ENCODE results near the gene PIGO. TPM values are rescaled to one million over a fixed set of nuclear protein-coding genes. Genes with fewer than 3 reads are reported as not detected.

The PIGO gene
- total RNA-seq, 1 experiment from 2014 or later = 23.4 TPM

DNA sequence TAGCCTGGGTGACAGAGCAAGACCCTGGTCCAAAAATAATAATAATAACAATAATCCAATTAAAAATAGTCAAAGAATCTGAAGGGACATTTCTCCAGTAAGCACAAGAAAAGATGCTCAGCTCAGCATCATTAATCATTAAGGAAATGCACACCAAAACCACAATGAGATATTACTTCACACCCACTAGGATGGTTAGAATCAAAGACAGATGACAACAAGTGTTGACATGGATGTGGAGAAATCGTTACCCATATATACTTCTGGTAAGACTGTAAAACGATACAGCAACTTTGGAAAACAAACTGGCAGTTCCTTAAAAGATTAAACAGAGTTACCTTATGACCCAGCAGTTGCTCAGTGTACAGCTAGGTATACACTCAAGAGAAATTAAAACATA, 11.3 kb downstream of the PIGO start:
- H3K79me1 ChIP-seq (ENCODE audit: insufficient read depth, low read depth, low read length, poor library complexity, severe bottlenecking) = no peaks in the 10 kb centered on the region
- TF ChIP-seq, protein P1, sequence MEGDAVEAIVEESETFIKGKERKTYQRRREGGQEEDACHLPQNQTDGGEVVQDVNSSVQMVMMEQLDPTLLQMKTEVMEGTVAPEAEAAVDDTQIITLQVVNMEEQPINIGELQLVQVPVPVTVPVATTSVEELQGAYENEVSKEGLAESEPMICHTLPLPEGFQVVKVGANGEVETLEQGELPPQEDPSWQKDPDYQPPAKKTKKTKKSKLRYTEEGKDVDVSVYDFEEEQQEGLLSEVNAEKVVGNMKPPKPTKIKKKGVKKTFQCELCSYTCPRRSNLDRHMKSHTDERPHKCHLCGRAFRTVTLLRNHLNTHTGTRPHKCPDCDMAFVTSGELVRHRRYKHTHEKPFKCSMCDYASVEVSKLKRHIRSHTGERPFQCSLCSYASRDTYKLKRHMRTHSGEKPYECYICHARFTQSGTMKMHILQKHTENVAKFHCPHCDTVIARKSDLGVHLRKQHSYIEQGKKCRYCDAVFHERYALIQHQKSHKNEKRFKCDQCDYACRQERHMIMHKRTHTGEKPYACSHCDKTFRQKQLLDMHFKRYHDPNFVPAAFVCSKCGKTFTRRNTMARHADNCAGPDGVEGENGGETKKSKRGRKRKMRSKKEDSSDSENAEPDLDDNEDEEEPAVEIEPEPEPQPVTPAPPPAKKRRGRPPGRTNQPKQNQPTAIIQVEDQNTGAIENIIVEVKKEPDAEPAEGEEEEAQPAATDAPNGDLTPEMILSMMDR (conservative IDR thresholded peaks at IDR 0.05) = no peak
- no CpG with 5 or more reads among the region's 2 CpGs for WGBS (ENCODE audit: extremely low coverage, insufficient read length, low lambda C conversion rate)
- Mint-ChIP-seq H3K9me3 (no peaks in the 10 kb centered on the region), H3K4me1 (peaks cover 0 to 3% of the 10 kb centered on the region in 2 experiments; a peak in 2 of 4 replicates), H3K36me3 (ENCODE audit: insufficient read depth in 1 of 3, low read depth in 3 of 3) (peaks cover 5 to 26% (median 21%) of the 10 kb centered on the region in 3 experiments; a peak in 6 of 7 replicates), H3K27ac (no peak overlapping the region), H3K27me3 (ENCODE audit: low read depth) (no peaks in the 10 kb centered on the region), H3K4me3 (no peak overlapping the region)
- no peaks in the 10 kb centered on the region for H3K79me2 ChIP-seq (ENCODE audit: insufficient read depth, low read length)
- H3K14ac ChIP-seq (ENCODE audit: insufficient read depth, low read length) = no peak overlapping the region
- H3K4ac ChIP-seq (ENCODE audit: low read depth, low read length) = no peak overlapping the region
- H3T11ph ChIP-seq (ENCODE audit: low read length) = no peak overlapping the region
- no peak overlapping the region for H3K27ac ChIP-seq (ENCODE audit: insufficient read length, low read depth, low read length)
- H3K18ac ChIP-seq (ENCODE audit: insufficient read length, low read depth, low read length) = no peak overlapping the region
- no peak overlapping the region for H4K91ac ChIP-seq (ENCODE audit: insufficient read length, low read depth, low read length)
- no peak overlapping the region for H4K8ac ChIP-seq (replicated peaks; ENCODE audit: insufficient read length, low read depth, low read length)
- no peak overlapping the region for H3K56ac ChIP-seq (ENCODE audit: insufficient read length, low read depth, low read length)
- H3K4me1 ChIP-seq (ENCODE audit: insufficient read depth, low read length) = no peaks in the 10 kb centered on the region
- H4K5ac ChIP-seq (ENCODE audit: insufficient read length, low read depth, low read length) = no peak overlapping the region
- H3K23ac ChIP-seq (ENCODE audit: insufficient read length, low read depth, low read length) = no peak overlapping the region
- no peaks in the 10 kb centered on the region for H3K27me3 ChIP-seq (ENCODE audit: insufficient read depth, low read length)
- H2BK12ac ChIP-seq (ENCODE audit: insufficient read length, low read depth, low read length) = no peak overlapping the region
- H3K9ac ChIP-seq (ENCODE audit: extremely low read depth, insufficient read length, low read length) = no peak overlapping the region
- H3K9me3 ChIP-seq (ENCODE audit: control insufficient read depth, low read depth, low read length) = no peaks in the 10 kb centered on the region
- no peaks in the 10 kb centered on the region for H3K23me2 ChIP-seq (ENCODE audit: insufficient read length, low read depth, low read length, poor library complexity, severe bottlenecking)
- no peak overlapping the region for H2AFZ ChIP-seq (ENCODE audit: low read length)
- no peak overlapping the region for H2BK20ac ChIP-seq (ENCODE audit: low read depth, low read length, poor library complexity, severe bottlenecking)
- no peak overlapping the region for H2BK5ac ChIP-seq (ENCODE audit: insufficient read length, low read length)
- no peak overlapping the region for H2AK5ac ChIP-seq (ENCODE audit: insufficient read length, low read length)
- H4K20me1 ChIP-seq (ENCODE audit: control insufficient read depth, insufficient read depth, insufficient read length) = no peaks in the 10 kb centered on the region
- no peak overlapping the region for H3K4me2 ChIP-seq (ENCODE audit: insufficient read depth, insufficient read length, low read length)
- no peak overlapping the region for H2BK15ac ChIP-seq (ENCODE audit: low read depth, low read length)
- no peak for DNase-seq
- no peak overlapping the region for H2BK120ac ChIP-seq (ENCODE audit: low read depth, low read length, poor library complexity, severe bottlenecking)

All from H9 (cell line).